Measurements from ENCODE around the gene USP1.

GRCh38 chr1:62415687-62416086 is 21.2 kb upstream of the USP1 start:
- TF ChIP-seq CTCF (IDR thresholded peaks at IDR 0.05) = no peak
- no peak for TF ChIP-seq ZFX (IDR thresholded peaks at IDR 0.05; ENCODE audit: borderline replicate concordance)

Data from 22Rv1 (cell line).